Measurements from ENCODE around the gene ITGA5.

GRCh38 chr12:54463484-54463883 lies 44.4 kb upstream of the ITGA5 start:
- TF ChIP-seq EZH2 (IDR thresholded peaks at IDR 0.05), result no peak
- no peak for TF ChIP-seq POLR2AphosphoS5 (IDR thresholded peaks at IDR 0.05; ENCODE audit: borderline replicate concordance, low read depth, low read length)
- no peak for TF ChIP-seq FOXP2 (optimal IDR thresholded peaks at IDR 0.05; ENCODE audit: control extremely low read depth, extremely low read length, insufficient read depth)
